GM19035 (cell line): Measurements from ENCODE around the gene LSM4.

Source experiments
- ATAC-seq: cut with Tn5 transposase; IDR thresholded peaks from one replicate; pipeline ENCODE4 v1.9.1; 2021; ENCODE audit not compliant: unreplicated experiment

Gene LSM4

DNA sequence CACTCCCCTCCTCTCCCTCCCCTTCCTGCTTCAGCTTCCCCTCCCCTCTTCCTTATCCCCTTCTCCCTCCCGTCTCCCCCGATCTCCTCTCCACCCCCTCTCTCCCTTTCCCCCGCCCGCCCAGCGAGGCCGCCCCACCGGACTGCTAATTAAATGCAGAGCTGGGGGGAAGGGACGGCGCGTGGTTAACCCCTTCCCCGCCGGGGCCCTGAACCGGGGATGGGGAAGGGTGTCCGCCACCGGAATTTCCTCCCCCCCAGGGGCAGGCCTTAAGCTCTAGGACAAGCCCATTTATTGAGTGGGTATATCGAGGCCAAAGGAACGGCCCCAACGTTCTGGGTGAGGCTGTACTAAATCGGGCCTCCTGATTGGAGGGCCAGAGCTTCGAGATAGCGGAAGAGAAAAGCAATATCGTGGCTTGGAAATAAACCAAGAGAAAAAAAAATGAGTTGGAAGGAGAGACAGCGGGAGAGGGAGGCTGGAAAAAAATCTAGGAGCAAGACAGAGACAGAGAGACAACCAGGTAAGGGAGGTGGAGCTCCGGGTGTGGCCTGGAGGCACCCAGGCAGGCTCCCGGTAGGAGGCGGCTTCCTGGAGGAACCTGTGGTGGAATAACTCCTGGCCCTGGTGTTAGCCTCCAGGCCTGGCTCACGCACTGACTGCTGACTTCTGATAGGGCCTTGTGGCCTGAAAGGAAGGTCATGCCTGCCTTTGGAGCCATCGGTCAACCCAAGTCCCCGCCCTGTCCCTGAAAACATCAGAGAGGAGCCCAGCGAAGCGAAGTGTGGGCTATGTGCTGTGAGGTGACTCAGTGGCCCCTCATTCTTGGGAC lies 29.9 kb downstream of the LSM4 start:
- ATAC-seq, result no peak

GRCh38 chr19:18292462-18292809 lies 30.4 kb downstream of the LSM4 start:
- no peak for ATAC-seq

DNA sequence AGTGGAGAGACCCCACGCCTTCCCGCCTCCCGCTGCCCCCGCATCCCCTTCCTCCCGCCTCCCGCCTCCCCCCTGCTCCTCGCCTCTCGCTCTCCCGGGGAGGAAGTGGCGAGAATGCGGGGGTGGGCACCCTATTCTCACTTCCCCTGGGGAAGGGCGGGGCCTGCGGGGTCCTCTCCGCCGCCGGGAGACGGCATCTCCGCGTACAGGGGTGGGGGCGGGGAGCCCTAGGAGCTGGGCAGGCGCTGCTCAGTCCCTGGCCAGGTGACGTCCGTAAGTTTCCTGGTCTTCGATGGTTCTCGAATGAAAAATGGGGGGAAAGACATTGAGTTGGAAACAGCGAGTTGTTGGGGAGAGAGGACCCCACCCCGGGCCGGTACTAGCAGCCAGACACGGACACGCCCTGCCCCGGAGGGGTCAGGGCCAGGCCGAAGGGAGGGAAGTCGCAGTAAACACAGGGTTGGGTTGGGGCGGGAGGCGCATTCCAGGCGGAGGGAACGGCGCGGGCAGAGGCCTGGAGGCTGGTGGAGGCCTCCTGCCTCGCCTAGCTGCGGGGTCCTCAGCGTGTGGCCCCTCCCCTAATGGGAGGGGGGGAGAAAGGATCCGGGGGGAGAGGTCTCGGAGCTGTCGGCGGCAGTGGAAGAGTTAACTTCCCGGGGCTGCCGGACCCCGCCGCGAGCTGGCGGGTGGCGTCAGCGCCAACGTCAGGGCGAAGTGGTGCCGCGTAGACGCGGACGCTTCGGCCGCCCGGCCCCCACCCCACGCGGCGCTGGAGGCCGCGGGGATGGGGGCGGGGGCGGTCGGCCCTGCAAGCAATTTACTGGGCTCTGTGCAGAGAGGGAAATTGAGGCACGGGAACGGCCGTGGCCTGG lies 31.1 kb downstream of the LSM4 start:
- peak; percentile 52 for ATAC-seq

GRCh38 chr19:18291019-18291524 lies 31.8 kb downstream of the LSM4 start:
- no peak for ATAC-seq

GRCh38 chr19:18290302-18291018 lies 32.4 kb downstream of the LSM4 start:
- ATAC-seq, result no peak

- no peak for ATAC-seq
These were observed 33.2 kb downstream of the LSM4 start for GRCh38 chr19:18289471-18290301.

- ATAC-seq, result no peak
These were observed 34.8 kb downstream of the LSM4 start for GRCh38 chr19:18287836-18288772.

- no peak for ATAC-seq
These were observed 35.8 kb downstream of the LSM4 start for GRCh38 chr19:18286973-18287635.

DNA sequence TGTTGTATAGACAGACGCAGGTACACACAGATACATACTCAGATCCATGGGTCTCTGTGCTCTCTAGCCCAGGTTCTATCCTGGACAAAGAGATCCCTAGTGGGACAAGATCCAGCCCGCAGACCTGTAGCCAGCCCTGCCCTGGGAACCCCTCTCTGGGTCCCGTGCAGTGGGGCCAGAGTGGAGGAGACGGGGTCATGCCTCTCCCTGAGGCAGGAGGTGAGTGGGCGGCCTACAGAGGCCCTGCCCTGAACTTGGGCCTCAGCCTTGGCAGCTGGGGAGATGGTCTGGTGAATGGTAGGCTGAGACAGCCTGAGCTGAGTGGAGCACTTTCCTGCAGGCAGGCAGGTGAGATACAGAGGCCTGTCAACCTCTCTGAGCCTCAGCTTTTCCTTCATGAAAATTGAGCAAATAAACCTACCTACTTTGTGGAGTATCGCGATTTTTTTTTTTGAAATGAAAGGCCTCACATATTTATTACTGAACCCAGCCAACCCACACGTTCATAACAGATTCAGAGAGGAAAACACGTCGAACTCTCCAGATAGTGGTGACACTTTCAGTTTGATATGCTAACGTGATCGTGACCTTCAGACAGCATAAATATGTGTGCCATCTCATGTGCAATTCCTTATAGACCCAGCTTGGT lies 38.0 kb downstream of the LSM4 start:
- no peak for ATAC-seq

DNA sequence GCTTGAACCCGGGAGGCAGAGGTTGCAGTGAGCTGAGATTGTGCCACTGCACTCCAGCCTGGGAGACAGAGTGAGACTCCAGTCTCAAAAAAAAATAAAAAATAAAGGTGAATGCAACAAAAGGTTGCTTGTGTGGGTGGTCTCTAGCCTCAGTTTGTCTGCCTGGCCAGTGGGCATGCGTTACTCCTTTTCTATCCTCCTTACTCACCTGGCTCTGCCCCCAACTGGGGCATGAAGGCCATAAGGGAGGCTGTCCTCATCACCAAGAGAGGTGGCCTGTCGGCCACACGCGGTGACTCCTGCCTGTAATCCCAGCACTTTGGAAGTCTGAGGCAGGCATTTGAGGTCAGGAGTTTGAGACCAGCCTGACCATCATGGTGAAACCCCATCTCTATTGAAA lies 39.5 kb downstream of the LSM4 start:
- ATAC-seq, result no peak

GRCh38 chr19:18282788-18283141 lies 40.1 kb downstream of the LSM4 start:
- ATAC-seq, result no peak

DNA sequence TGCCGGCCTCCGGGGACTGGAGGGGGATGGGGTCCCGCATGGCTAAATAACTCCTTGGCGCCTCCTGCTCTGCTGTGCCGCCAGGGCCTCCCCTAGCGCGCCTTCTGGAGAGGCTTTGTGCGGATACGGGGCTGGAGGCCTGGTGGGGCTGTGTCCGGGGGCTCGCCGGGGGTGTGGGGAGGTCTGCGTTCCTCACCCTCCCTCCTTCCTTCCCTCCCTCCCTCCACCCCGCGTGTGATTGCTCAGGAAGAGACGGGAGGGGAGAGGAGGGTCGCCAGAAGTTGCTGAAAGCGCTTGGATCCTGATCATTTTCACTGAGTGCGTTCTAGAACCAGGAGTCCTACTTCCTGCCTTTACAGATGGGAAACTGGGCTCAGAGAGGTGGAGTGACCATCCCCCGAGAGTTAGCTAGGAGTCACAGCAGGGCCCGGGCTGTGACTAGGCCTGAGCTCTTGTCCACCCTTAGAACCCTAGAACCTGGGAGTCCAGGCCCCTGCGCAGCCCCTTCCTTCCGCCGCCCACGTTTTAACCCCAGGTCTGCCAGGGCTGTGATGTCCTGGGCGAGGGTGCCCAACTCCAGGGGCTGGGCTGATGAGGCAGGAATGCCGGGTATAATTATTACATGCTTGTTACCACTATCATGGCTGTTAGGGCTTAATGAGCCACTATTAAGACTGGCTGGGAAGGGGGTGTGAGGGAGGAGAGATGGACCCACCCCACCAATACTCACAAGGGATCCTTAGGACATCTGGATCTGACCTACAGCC lies 40.7 kb downstream of the LSM4 start:
- ATAC-seq, result no peak

- peak; percentile 64 for ATAC-seq
These were observed 41.5 kb downstream of the LSM4 start, which contains the start of gene JUND for GRCh38 chr19:18281082-18282020. Gene JUND (minus strand): TSS chr19:18281622. CDS start chr19:18281484, 138 bp downstream.

GRCh38 chr19:18280247-18281081 lies 42.4 kb downstream of the LSM4 start:
- peak; percentile 20 for ATAC-seq

DNA sequence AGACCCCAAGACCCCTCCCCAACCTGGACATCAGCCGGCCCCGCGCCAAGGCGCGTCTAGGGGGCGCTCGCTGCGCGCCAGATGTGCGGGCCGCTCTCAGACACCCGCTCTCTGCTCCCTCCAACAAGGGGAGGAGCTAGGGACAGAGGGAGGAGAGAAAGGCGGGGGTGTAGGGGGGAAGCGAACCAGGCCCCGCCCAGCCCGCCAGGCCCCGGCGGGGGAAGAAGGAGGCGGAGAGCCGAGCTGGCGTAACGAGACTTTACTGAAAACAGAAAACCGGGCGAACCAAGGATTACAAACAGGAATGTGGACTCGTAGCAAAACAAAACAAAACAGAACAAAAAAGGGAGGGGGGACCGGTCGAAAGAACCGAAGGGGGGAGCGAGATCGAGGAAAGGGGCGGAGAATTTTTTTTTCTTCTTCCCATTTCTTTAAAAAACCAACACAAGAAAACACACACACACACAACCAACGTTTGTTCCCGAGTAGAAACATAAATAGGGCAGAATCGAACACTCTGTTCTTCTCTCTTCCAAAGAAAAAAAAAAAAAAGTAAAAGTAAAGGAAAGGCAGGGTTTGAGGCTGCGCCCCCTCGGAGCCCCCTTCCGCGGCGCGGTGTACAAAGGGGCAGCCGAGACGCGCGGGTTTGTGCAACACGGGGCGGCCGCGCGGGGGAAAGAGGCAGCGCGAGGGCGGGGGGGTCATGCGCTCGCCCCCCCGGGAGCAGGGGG lies 43.2 kb downstream of the LSM4 start:
- ATAC-seq, result peak; percentile 3
